ENCODE results near the gene RP9. TPM values are rescaled to one million over a fixed set of nuclear protein-coding genes. Genes with fewer than 3 reads are reported as not detected.

The RP9 gene
- total RNA-seq, 1 experiment from 2014 or later, result 28.6 TPM

DNA sequence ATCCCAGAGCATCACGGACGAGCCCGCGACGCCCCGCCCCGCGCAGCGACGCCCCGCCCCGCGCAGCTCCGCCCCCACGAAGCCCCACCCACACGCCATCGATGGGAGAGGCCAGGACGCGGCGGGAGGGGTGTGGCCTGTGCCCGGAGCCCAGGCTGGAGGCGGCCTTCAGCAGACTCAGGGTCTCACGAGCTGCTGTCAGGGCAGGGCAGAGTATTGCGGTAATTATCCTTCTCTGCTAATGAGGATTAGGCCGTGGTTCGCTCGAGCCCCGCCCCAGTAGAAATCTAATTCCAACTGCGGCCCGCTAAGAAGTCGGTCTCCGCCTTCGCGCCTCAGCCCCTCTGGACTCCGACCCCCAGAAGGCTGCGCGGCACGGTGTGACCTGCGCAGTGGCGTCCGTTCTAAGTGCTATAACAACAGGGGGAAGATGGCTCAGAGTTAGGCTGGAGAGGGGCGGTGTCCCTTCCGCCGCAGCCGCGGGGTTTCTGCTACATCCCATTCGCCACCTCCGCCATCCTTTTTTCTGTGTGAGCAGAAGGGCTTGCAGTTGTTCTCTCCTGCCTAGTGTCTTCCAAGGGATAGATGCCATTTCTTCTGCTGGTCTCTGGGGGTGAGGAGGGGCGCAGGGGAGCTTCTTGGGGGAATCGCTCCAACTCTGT is 46.3 kb downstream of the RP9 start:
- DNase-seq (ENCODE audit: low read depth), result peak; percentile 99

DNA sequence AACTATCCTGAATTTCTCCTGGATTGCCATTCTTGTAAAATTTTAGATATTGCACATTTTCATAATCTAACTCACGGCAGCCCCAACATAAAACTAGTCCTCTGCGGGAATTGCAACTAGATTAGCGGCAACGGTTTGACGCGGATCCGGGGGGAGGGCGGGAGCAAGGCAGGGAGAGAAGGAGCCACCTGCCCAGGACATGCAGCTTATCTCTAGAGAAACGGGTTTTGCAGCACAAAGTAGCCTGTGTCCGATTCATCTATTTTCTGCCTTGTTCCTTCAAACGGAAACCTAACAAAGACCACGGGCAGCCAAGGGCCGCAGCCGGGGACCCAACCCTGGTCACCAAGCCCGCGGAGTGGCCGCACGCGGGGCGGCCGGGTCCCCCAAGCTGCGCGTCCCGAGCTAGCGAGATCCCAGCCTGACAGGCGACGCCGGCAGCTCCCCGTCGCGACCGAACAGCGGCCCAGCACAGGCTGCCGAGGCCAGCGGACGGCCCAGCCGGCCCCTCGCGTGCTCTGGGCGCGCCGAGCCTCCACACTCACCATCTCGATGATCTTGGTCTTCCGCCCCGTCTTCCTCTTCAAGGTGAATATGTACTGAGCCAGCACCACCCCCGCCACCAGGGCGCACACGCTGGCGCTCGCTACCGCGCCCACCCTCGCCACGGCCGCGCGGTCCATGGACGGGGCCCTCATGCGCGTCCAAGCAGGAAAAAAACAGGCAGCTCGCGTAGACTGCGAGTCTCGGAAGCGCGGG is 47.0 kb downstream of the RP9 start, which contains the start of gene NT5C3A:
Gene NT5C3A, minus strand, starts transcription at position 754 of the 759 bp plus-strand sequence. Its CDS starts 71 bp downstream, at position 683.
- peak; percentile 61 for DNase-seq (ENCODE audit: low read depth)

DNA sequence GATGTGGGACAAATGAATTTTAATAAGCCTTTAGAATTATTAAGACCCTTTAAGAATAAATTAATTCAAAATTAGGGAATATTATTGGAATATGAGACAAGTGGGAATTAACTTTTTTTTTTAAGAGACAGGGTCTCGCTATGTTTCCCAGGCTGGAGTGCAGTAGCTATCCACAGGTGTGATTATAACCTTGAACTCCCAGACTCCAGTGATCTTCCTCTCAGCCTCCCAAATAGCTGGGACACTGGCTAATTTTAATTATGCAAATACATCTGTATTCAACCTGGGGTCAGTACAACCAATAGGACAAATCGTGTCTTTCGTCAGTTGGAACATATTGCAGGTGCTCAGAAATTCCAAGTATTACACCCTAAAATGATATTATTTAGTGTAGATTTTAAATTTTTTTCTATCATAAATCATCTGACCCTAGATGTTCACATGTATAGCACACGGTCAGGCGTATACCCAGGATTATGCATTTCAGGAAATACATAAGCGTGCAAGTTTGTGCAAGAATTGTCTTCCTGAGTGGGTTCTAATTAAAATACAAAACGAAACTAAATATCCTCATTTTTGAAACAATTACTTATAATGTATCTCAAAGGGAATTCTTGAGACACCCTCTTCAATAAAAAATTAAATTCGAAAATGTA is 47.8 kb downstream of the RP9 start:
- DNase-seq (ENCODE audit: low read depth), result no peak

DNA sequence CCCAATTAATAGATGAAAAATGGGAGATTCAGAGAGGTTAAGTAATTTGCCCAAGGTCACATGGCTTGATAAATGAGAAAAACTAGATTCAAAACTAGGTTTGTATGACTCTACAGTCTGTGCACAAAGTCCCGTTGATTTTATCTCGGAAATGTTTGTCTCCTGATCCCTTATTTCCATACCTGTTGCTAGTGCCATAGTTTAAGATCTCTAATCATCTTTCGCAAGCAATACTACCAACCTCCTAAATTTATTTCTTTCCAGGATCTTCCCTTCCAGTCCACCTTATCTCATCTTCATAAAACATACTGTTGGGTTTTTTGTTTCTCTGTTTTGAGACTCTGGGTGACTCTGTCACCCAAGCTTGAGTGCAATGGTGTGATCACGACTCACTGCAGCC is 49.6 kb downstream of the RP9 start:
- no peak for DNase-seq (ENCODE audit: low read depth)

DNA sequence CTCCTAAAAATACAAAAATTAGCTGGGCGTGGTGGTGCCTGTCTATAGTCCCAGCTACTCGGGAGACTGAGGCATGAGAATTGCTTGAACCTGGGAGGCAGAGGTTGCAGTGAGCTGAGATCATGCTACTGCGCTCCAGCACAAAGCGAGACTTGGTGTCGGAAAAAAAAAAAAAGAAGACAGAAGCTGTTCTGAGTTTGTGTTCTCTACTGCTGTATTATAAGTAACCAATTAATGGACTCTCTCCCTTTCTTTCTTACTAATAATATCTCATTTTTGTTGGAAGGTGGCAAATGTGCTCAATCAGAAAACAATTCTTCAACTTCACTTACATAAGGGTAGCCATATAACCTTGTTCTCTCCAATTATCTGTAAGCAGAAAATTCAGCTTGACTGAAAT is 54.0 kb downstream of the RP9 start:
- no peak for DNase-seq (ENCODE audit: low read depth)

DNA sequence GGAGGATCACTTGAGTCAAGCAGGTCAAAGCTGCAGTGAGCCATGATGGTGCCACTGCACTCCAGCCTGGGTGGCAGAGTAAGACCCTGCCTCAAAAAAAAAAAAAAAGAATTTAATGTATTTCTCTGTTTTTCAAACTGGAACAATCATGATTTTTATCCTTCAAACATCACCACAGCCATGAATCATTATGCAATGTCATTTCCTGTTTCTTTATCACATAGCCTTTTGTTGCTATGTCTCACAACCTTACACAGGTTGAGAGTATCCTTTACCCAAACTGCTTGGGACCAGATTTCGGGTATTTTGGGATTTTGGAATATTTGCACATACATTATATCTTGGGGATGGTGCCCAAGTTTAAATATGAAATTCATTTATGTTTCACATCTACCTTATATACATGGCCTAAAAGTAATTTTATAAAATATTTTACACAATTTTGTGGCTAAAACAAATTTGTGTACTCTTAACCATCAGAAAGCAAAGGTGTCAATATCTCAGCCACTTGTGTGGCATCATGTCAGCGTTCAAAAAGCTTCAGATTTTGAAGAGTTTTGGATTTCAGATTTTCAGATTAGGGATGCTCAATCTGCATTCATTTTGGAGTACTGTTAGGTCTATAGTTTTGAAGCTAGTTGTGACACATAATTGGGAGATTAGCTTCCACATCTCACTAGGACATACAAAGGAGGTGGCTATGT is 54.8 kb downstream of the RP9 start:
- DNase-seq (ENCODE audit: low read depth), result peak; percentile 29

DNA sequence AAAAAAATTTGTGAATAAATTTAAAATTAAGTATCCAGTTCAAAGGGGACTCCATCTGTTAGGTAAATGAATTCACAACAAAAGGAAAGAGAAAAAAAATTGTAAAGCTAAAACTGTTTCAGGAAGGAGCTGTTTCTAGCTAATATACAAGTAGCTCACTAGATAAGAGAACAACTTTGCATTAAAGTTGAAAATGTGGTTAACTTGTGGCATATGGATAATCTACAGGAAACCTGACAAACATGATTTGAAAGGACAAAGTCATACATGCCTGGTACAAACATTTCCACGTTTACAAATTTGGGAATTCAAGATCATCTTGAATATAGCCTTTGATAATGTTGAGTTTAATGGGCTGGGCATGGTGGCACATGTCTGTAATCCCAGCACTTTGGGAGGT is 55.5 kb downstream of the RP9 start:
- no peak for DNase-seq (ENCODE audit: low read depth)

DNA sequence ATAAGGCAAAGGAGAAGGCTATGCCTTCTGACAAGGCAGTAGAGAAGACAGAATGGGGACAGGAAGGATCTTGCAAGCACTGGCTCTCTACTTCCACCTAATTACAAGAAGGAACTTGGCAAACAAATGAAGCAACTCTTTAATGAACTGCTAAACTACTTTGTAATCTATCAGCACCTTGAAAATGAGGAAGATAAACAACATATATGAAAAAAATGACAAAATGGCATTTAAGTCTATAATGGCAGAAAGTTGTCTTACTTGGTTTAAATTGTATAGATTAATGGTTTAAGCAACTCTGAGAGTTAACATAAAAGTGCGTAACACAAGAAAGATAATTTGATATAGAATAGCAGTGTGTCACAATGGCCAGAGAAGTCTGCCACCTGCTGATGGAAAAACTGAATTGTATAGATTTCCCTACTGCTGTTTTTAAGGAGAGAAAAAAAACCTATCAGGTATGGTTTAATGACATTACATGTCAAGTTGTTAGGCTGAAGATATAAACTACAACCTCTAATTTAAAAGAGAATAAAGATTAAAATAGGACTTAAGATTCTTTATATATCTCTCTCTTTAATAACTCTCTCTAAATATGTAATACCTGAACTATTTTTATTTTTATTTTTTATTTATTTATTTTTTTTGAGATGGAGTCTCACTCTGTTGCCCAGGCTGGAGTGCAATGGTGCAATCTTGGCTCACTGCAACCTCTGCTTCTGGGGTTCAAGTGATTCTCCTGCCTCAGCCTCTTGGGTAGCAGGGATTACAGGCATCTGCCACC is 58.5 kb downstream of the RP9 start:
- DNase-seq (ENCODE audit: low read depth), result peak; percentile 38

DNA sequence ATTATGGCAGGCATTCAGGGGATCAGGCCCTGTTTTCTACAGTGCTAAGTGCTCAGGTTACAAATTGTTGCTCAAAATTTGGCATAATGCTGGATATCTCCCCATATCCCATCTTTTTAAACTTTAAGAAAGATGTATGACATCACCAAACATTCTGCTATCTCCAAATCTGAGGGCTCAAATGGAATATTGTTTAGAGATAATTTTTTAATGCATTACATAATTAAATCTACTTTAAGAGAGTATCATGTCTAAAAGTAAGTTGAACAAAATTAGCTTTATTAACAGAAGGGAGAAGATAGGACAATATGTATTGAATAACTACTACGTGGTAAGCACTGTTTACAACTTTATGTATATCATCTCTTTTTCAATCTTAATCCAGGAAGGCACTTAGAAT is 60.5 kb downstream of the RP9 start:
- no peak for DNase-seq (ENCODE audit: low read depth)

DNA sequence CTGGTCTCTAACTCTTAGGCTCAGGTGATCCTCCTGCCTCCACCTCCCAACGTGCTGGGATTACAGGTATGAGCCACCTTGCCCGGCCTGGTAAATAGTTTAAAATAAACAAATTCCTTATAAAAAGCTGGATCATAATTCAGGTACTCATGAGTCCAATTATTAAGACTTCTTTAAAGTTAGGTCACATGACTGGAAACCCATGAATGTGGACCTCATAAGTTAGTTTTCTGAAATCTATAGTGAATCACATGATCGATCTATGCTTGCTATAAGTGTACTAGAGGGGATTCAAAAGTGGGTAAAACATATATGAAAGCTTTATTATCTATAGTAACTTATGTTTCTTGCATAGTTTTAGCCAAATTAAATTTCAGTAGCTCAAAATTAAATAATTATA is 60.9 kb downstream of the RP9 start:
- DNase-seq (ENCODE audit: low read depth), result no peak

DNA sequence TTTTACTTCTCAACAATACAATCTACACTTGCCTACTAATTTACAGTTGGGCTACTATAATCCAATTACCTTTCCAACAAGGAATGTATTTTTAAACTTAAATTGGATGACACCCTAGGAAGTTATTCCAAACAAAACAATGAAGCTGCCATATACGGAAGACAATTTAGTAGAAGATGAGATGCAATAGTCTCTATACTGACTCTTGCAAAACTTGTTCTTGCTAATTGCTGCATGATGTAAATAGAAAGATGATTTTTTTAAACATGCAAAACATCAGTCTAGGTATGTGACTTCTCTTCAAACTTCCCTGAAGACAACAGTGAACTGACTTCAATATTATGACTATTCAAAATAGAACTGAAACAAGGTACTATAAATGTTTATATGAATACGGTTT is 64.2 kb downstream of the RP9 start:
- DNase-seq (ENCODE audit: low read depth), result no peak

Other genes starting within 250 kb of the RP9 start
- 47.8 and 57.9 TPM in 2 replicates for gene KBTBD2, start 217.6 kb downstream of the RP9 start, total RNA-seq (2014; rRNA removed; shearing (Covaris generic))
- 68.6 and 85.4 TPM in 2 replicates for gene FKBP9, start 152.0 kb downstream of the RP9 start, total RNA-seq (2014; rRNA removed; shearing (Covaris generic))
- gene NT5C3A, start 46.6 kb downstream of the RP9 start, total RNA-seq (2014; rRNA removed; shearing (Covaris generic)), result 64.4 and 66.6 TPM in 2 replicates
- 8.1 and 27.9 TPM in 2 replicates for gene BBS9, start 20.2 kb upstream of the RP9 start, total RNA-seq (2014; rRNA removed; shearing (Covaris generic))

Data from Daoy (cell line).